Peyer's patch (tissue), 4 donors: ENCODE results near the gene IL22RA2. TPM values are rescaled to one million over a fixed set of nuclear protein-coding genes. Genes with fewer than 3 reads are reported as not detected.

Source experiments
- DNase-seq, 3 donors: peaks; one replicate each; pipeline ENCODE4 v3.0.0-alpha.2; 2017 to 2019
- H3K27ac ChIP-seq, 4 donors: fragments of 200-600 bp; sonication (generic); one replicate each; pipeline ENCODE4 v1.5.1; 2016 to 2019
- H3K27me3 ChIP-seq, 2 donors: fragments of 200-600 bp; sonication (generic); one replicate each; pipeline ENCODE4 v1.5.1; 2019
- H3K36me3 ChIP-seq, 3 donors: fragments of 200-600 bp; sonication (generic); one replicate each; pipeline ENCODE4 v1.5.1; 2016 to 2019
- H3K4me1 ChIP-seq, 4 donors: fragments of 200-600 bp; sonication (generic); one replicate each; pipeline ENCODE4 v1.5.1; 2016 to 2019
- H3K4me3 ChIP-seq, 4 donors: fragments of 200-600 bp; sonication (generic); 1 replicate in 3 of 4; 2 replicates in 1 of 4; pipeline ENCODE4 v1.5.1; 2016 to 2019; ENCODE audit warnings: mild to moderate bottlenecking in 1 of 4
- H3K9me3 ChIP-seq, 4 donors: fragments of 200-600 bp; sonication (generic); one replicate each; pipeline ENCODE4 v1.5.1; 2016 to 2019; ENCODE audit warnings: mild to moderate bottlenecking in 1 of 4
- POLR2A ChIP-seq, 2 donors: fragments of 450-650 bp; IDR thresholded peaks; one replicate each; pipeline ENCODE4 v1.5.1; 2017; ENCODE audit warnings: antibody characterized with exemption in 2 of 2, mild to moderate bottlenecking in 2 of 2, moderate library complexity in 2 of 2
- total RNA-seq, 4 donors: library from RNA; depleted of rRNA; stranded (reverse); fragments of >200 nt; gene quantifications; one replicate each; pipeline ENCODE4 v1.1.0, GENCODE V29; 2016
- TF ChIP-seq, protein P1 (sequence below), 6 experiments: fragments of 450-650 bp in 4 of 6; fragments of 200-600 bp in 2 of 6; sonication (generic) in 1 of 6; IDR thresholded peaks; one replicate each; pipeline ENCODE4 v1.5.1; 2017 to 2019; ENCODE audit warnings: antibody characterized with exemption in 6 of 6, mild to moderate bottlenecking in 3 of 6, moderate library complexity in 1 of 6

The IL22RA2 gene
- total RNA-seq, 4 donors from 2014 or later = not detected

- no peaks in the 10 kb centered on the region for H3K36me3 ChIP-seq
- no peak for DNase-seq
- no peaks in the 10 kb centered on the region for H3K27me3 ChIP-seq
- no peaks in the 10 kb centered on the region for H3K9me3 ChIP-seq
- no peak overlapping the region for H3K4me3 ChIP-seq
- no peaks in the 10 kb centered on the region for H3K4me1 ChIP-seq
- H3K27ac ChIP-seq = no peak overlapping the region
- TF ChIP-seq, protein P1, sequence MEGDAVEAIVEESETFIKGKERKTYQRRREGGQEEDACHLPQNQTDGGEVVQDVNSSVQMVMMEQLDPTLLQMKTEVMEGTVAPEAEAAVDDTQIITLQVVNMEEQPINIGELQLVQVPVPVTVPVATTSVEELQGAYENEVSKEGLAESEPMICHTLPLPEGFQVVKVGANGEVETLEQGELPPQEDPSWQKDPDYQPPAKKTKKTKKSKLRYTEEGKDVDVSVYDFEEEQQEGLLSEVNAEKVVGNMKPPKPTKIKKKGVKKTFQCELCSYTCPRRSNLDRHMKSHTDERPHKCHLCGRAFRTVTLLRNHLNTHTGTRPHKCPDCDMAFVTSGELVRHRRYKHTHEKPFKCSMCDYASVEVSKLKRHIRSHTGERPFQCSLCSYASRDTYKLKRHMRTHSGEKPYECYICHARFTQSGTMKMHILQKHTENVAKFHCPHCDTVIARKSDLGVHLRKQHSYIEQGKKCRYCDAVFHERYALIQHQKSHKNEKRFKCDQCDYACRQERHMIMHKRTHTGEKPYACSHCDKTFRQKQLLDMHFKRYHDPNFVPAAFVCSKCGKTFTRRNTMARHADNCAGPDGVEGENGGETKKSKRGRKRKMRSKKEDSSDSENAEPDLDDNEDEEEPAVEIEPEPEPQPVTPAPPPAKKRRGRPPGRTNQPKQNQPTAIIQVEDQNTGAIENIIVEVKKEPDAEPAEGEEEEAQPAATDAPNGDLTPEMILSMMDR (IDR thresholded peaks at IDR 0.05) = no peak
- no peak for TF ChIP-seq POLR2A (IDR thresholded peaks at IDR 0.05)
Measured at GRCh38 chr6:137147195-137147594, 26.2 kb downstream of the IL22RA2 start.

DNA sequence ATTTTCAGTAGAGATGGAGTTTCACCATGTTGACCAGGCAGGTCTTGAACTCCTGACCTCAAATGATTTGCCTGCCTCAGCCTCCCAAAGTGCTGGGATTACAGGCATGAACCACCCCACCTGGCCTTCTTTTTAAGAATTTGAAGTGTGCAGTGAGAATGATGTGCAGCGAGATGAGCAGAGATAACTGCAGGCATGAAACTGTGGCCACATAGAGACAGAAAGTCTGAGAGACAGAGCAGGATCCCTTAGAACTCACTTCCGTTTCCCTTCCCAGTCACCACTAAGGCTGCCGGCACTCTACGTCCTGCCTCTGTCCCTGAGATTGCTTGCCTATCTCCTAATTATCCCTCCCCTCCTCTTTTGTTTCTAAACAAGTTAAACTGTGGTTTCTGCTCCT lies 27.2 kb downstream of the IL22RA2 start:
- Histone ChIP-seq H3K9me3 (no peaks in the 10 kb centered on the region), H3K4me1 (no peaks in the 10 kb centered on the region), H3K27ac (no peak overlapping the region), H3K36me3 (no peaks in the 10 kb centered on the region), H3K27me3 (no peaks in the 10 kb centered on the region), H3K4me3 (no peak overlapping the region)
- TF ChIP-seq, protein P1 (IDR thresholded peaks at IDR 0.05) = no peak
- no peak for TF ChIP-seq POLR2A (IDR thresholded peaks at IDR 0.05)
- DNase-seq = no peak

DNA sequence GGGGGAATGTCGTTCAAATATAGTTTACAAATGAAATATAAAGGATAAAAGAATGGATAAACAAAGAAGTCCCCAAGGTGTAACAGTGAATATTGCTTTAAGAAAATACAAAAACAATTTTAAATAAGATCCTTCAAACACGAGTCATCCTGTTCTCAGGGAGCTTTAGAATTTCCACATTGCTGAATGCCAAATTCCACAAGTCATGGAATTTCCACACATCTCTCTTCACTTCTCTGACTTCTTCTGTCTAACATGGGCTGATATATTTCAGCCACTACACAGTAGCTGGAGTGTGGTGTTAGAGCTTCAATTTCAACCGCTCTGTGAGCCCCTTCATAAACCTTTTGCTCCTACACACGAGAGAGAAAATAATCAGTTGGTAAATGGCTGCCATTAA lies 28.0 kb downstream of the IL22RA2 start:
- no peak overlapping the region for H3K27ac ChIP-seq
- DNase-seq = no peak
- no peak overlapping the region for H3K4me3 ChIP-seq
- H3K27me3 ChIP-seq = no peaks in the 10 kb centered on the region
- TF ChIP-seq, protein P1 (IDR thresholded peaks at IDR 0.05) = no peak
- TF ChIP-seq POLR2A (IDR thresholded peaks at IDR 0.05) = no peak
- no peaks in the 10 kb centered on the region for H3K4me1 ChIP-seq
- no peaks in the 10 kb centered on the region for H3K9me3 ChIP-seq
- no peaks in the 10 kb centered on the region for H3K36me3 ChIP-seq

- H3K4me1 ChIP-seq = no peaks in the 10 kb centered on the region
- H3K36me3 ChIP-seq = no peaks in the 10 kb centered on the region
- no peak for TF ChIP-seq POLR2A (IDR thresholded peaks at IDR 0.05)
- TF ChIP-seq, protein P1 (IDR thresholded peaks at IDR 0.05) = peak in 2 of 6 experiments; percentile 33 to 48
- no peaks in the 10 kb centered on the region for H3K27me3 ChIP-seq
- no peak overlapping the region for H3K27ac ChIP-seq
- H3K4me3 ChIP-seq = no peak overlapping the region
- H3K9me3 ChIP-seq = peaks cover 0 to 5% (median 2%) of the 10 kb centered on the region in 4 donors
- no peak for DNase-seq
Measured at GRCh38 chr6:137136065-137136464, 37.4 kb downstream of the IL22RA2 start.

- Histone ChIP-seq H3K36me3 (no peaks in the 10 kb centered on the region), H3K4me3 (no peak overlapping the region), H3K27me3 (no peaks in the 10 kb centered on the region), H3K9me3 (peaks cover 0 to 5% (median 2%) of the 10 kb centered on the region in 4 donors), H3K4me1 (no peaks in the 10 kb centered on the region), H3K27ac (no peak overlapping the region)
- no peak for DNase-seq
- TF ChIP-seq, protein P1 (IDR thresholded peaks at IDR 0.05) = no peak
- no peak for TF ChIP-seq POLR2A (IDR thresholded peaks at IDR 0.05)
Measured at GRCh38 chr6:137134483-137134882, 39.0 kb downstream of the IL22RA2 start.

- no peak for DNase-seq
- H3K27me3 ChIP-seq = no peaks in the 10 kb centered on the region
- no peaks in the 10 kb centered on the region for H3K4me1 ChIP-seq
- H3K9me3 ChIP-seq = peaks cover 0 to 5% (median 2%) of the 10 kb centered on the region in 4 donors
- TF ChIP-seq, protein P1 (IDR thresholded peaks at IDR 0.05) = no peak
- TF ChIP-seq POLR2A (IDR thresholded peaks at IDR 0.05) = no peak
- no peaks in the 10 kb centered on the region for H3K36me3 ChIP-seq
- no peak overlapping the region for H3K27ac ChIP-seq
- H3K4me3 ChIP-seq = no peak overlapping the region
Measured at GRCh38 chr6:137133122-137133521, 40.3 kb downstream of the IL22RA2 start.
